ENCODE measurements around the gene FLOT2.
"Not testable (repeated sequence)": the region's sequence is repeated elsewhere in the genome, so short reads cannot be mapped to it uniquely, and the experiment has no call there.

The FLOT2 gene

GRCh38 chr17:28896884-28897768 is at the start of gene FLOT2:
Gene FLOT2, minus strand, starts transcription at chr17:28897733. Its CDS starts 159 bp downstream, at chr17:28897574.
- DNase-seq (ENCODE audit: low read depth in 1 of 2, low spot score in 1 of 2): peak; percentile 40 to 53

GRCh38 chr17:28946239-28946638 is 48.7 kb upstream of the FLOT2 start:
- DNase-seq (ENCODE audit: low read depth in 1 of 2, low spot score in 1 of 2): no peak

- DNase-seq (ENCODE audit: low read depth in 1 of 2, low spot score in 1 of 2): no peak
These were observed 47.6 kb upstream of the FLOT2 start for GRCh38 chr17:28944862-28945741.

GRCh38 chr17:28944343-28944742 is 46.8 kb upstream of the FLOT2 start:
- no peak for DNase-seq (ENCODE audit: low read depth in 1 of 2, low spot score in 1 of 2)

- no peak for DNase-seq (ENCODE audit: low read depth in 1 of 2, low spot score in 1 of 2)
These were observed 45.4 kb upstream of the FLOT2 start for GRCh38 chr17:28942925-28943324.

- no peak for DNase-seq (ENCODE audit: low read depth in 1 of 2, low spot score in 1 of 2)
These were observed 43.7 kb upstream of the FLOT2 start for GRCh38 chr17:28941251-28941650.

- DNase-seq (ENCODE audit: low read depth in 1 of 2, low spot score in 1 of 2): no peak
These were observed 43.1 kb upstream of the FLOT2 start for GRCh38 chr17:28940675-28941074.

- no peak for DNase-seq (ENCODE audit: low read depth in 1 of 2, low spot score in 1 of 2)
These were observed 42.6 kb upstream of the FLOT2 start for GRCh38 chr17:28940142-28940541.

GRCh38 chr17:28938552-28938951 is 41.0 kb upstream of the FLOT2 start:
- no peak for DNase-seq (ENCODE audit: low read depth in 1 of 2, low spot score in 1 of 2)

- no peak for DNase-seq (ENCODE audit: low read depth in 1 of 2, low spot score in 1 of 2)
These were observed 39.7 kb upstream of the FLOT2 start for GRCh38 chr17:28937044-28937729.

- no peak for DNase-seq (ENCODE audit: low read depth in 1 of 2, low spot score in 1 of 2)
These were observed 38.4 kb upstream of the FLOT2 start for GRCh38 chr17:28935744-28936460.

GRCh38 chr17:28934508-28934907 is 37.0 kb upstream of the FLOT2 start:
- not testable (repeated sequence) for DNase-seq (ENCODE audit: low read depth in 1 of 2, low spot score in 1 of 2)

- DNase-seq (ENCODE audit: low read depth in 1 of 2, low spot score in 1 of 2): no peak
These were observed 32.3 kb upstream of the FLOT2 start for GRCh38 chr17:28929787-28930186.

GRCh38 chr17:28928061-28928460 is 30.5 kb upstream of the FLOT2 start:
- no peak for DNase-seq (ENCODE audit: low read depth in 1 of 2, low spot score in 1 of 2)

GRCh38 chr17:28926786-28927185 is 29.3 kb upstream of the FLOT2 start:
- no peak for DNase-seq (ENCODE audit: low read depth in 1 of 2, low spot score in 1 of 2)

- DNase-seq (ENCODE audit: low read depth in 1 of 2, low spot score in 1 of 2): no peak
These were observed 28.8 kb upstream of the FLOT2 start for GRCh38 chr17:28926366-28926765.

- DNase-seq (ENCODE audit: low read depth in 1 of 2, low spot score in 1 of 2): peak in 1 of 2 donors; percentile 64
These were observed 28.4 kb upstream of the FLOT2 start for GRCh38 chr17:28925912-28926365.

- no peak for DNase-seq (ENCODE audit: low read depth in 1 of 2, low spot score in 1 of 2)
These were observed 22.7 kb upstream of the FLOT2 start for GRCh38 chr17:28920201-28920600.

- no peak for DNase-seq (ENCODE audit: low read depth in 1 of 2, low spot score in 1 of 2)
These were observed 20.8 kb upstream of the FLOT2 start for GRCh38 chr17:28918295-28918694.

GRCh38 chr17:28917465-28917864 is 19.9 kb upstream of the FLOT2 start:
- DNase-seq (ENCODE audit: low read depth in 1 of 2, low spot score in 1 of 2): no peak

- DNase-seq (ENCODE audit: low read depth in 1 of 2, low spot score in 1 of 2): no peak
These were observed 19.5 kb upstream of the FLOT2 start for GRCh38 chr17:28917029-28917428.
